ENCODE measurements around the gene HINT3. TPM values are rescaled to one million over a fixed set of nuclear protein-coding genes. Genes with fewer than 3 reads are reported as not detected.
"Not testable (repeated sequence)": the region's sequence is repeated elsewhere in the genome, so short reads cannot be mapped to it uniquely, and the experiment has no call there.

HINT3 gene
- 10 to 100 TPM in 1 of 2 donors, 1 to 10 TPM in 1; 8.1 to 12.4 TPM for total RNA-seq

- no peak within 1 kb of the TSS for H3K4me3 Mint-ChIP-seq
- H3K27me3 Mint-ChIP-seq: peaks cover 8 to 9% of the 10 kb centered on the region in 2 donors
- ATAC-seq: peak; percentile 94 to 97
- H3K27ac Mint-ChIP-seq: peak within 1 kb of the TSS in 1 of 2 donors; percentile 40
- DNase-seq (ENCODE audit: low spot score): peak; percentile 98
- H3K36me3 Mint-ChIP-seq: no peaks in the 10 kb centered on the region
- no peaks in the 10 kb centered on the region for H3K9me3 Mint-ChIP-seq
- peaks cover 0 to 6% of the 10 kb centered on the region in 2 donors for H3K4me1 Mint-ChIP-seq (ENCODE audit: low read depth in 2 of 2)
These were observed at the start of gene HINT3 for GRCh38 chr6:125956506-125957390. TSS of gene HINT3 (plus strand) at chr6:125956770. CDS start at chr6:125956978, 208 bp downstream.

GRCh38 chr6:125910527-125910926, 46.0 kb upstream of the HINT3 start:
- ATAC-seq (peak; percentile 93 to 94), DNase-seq (ENCODE audit: low spot score) (no peak)
- H3K4me1 Mint-ChIP-seq (ENCODE audit: low read depth in 2 of 2): peaks cover 48 to 53% of the 10 kb centered on the region in 2 donors
- H3K4me3 Mint-ChIP-seq: peak overlapping the region; percentile 80
- peaks cover 18% of the 10 kb centered on the region for H3K36me3 Mint-ChIP-seq
- H3K27ac Mint-ChIP-seq: peak overlapping the region; percentile 86 to 95
- H3K27me3 Mint-ChIP-seq: no peaks in the 10 kb centered on the region
- peaks cover 5% of the 10 kb centered on the region for H3K9me3 Mint-ChIP-seq

GRCh38 chr6:125911051-125911451, 45.5 kb upstream of the HINT3 start:
- not testable (repeated sequence) for ATAC-seq; H3K9me3 Mint-ChIP-seq; DNase-seq (ENCODE audit: low spot score); H3K27me3 Mint-ChIP-seq
- H3K4me1 Mint-ChIP-seq (ENCODE audit: low read depth in 2 of 2): peaks cover 46 to 50% of the 10 kb centered on the region in 2 donors
- peak overlapping the region; percentile 86 to 95 for H3K27ac Mint-ChIP-seq
- H3K36me3 Mint-ChIP-seq: peaks cover 20% of the 10 kb centered on the region
- peak overlapping the region; percentile 80 for H3K4me3 Mint-ChIP-seq

GRCh38 chr6:125912430-125912829, 44.1 kb upstream of the HINT3 start:
- not testable (repeated sequence) for DNase-seq (ENCODE audit: low spot score); ATAC-seq; H3K27me3 Mint-ChIP-seq; H3K4me3 Mint-ChIP-seq; H3K9me3 Mint-ChIP-seq
- Mint-ChIP-seq H3K36me3 (peaks cover 32% of the 10 kb centered on the region), H3K4me1 (ENCODE audit: low read depth in 2 of 2) (peaks cover 45 to 46% of the 10 kb centered on the region in 2 donors), H3K27ac (peak overlapping the region; percentile 86 to 95)

- no peak overlapping the region for H3K4me3 Mint-ChIP-seq
- no peak for DNase-seq (ENCODE audit: low spot score)
- H3K27ac Mint-ChIP-seq: peak overlapping the region in 1 of 2 donors; percentile 82
- H3K4me1 Mint-ChIP-seq (ENCODE audit: low read depth in 2 of 2): peaks cover 45 to 46% of the 10 kb centered on the region in 2 donors
- H3K9me3 Mint-ChIP-seq: peaks cover 5% of the 10 kb centered on the region
- peaks cover 35% of the 10 kb centered on the region for H3K36me3 Mint-ChIP-seq
- no peaks in the 10 kb centered on the region for H3K27me3 Mint-ChIP-seq
- no peak for ATAC-seq
These were observed 43.4 kb upstream of the HINT3 start for GRCh38 chr6:125913145-125913544.

- H3K4me3 Mint-ChIP-seq: no peak overlapping the region
- peaks cover 31% of the 10 kb centered on the region for H3K36me3 Mint-ChIP-seq
- DNase-seq (ENCODE audit: low spot score) (no peak), ATAC-seq (no peak)
- H3K27me3 Mint-ChIP-seq: no peaks in the 10 kb centered on the region
- peaks cover 44 to 45% of the 10 kb centered on the region in 2 donors for H3K4me1 Mint-ChIP-seq (ENCODE audit: low read depth in 2 of 2)
- H3K27ac Mint-ChIP-seq: peak overlapping the region in 1 of 2 donors; percentile 82
- H3K9me3 Mint-ChIP-seq: peaks cover 5% of the 10 kb centered on the region
These were observed 42.7 kb upstream of the HINT3 start for GRCh38 chr6:125913864-125914351.

GRCh38 chr6:125918230-125918629, 38.3 kb upstream of the HINT3 start:
- Mint-ChIP-seq H3K9me3 (no peaks in the 10 kb centered on the region), H3K27me3 (no peaks in the 10 kb centered on the region), H3K4me3 (peak overlapping the region; percentile 74), H3K27ac (peak overlapping the region; percentile 82 to 89), H3K36me3 (peaks cover 42% of the 10 kb centered on the region), H3K4me1 (ENCODE audit: low read depth in 2 of 2) (peaks cover 28 to 31% of the 10 kb centered on the region in 2 donors)
- no peak for DNase-seq (ENCODE audit: low spot score)
- no peak for ATAC-seq

GRCh38 chr6:125918681-125919566, 37.6 kb upstream of the HINT3 start:
- peak overlapping the region; percentile 74 for H3K4me3 Mint-ChIP-seq
- peak overlapping the region; percentile 82 to 89 for H3K27ac Mint-ChIP-seq
- peak; percentile 93 to 96 for ATAC-seq
- no peaks in the 10 kb centered on the region for H3K27me3 Mint-ChIP-seq
- peaks cover 49% of the 10 kb centered on the region for H3K36me3 Mint-ChIP-seq
- no peak for DNase-seq (ENCODE audit: low spot score)
- no peaks in the 10 kb centered on the region for H3K9me3 Mint-ChIP-seq
- peaks cover 35 to 38% of the 10 kb centered on the region in 2 donors for H3K4me1 Mint-ChIP-seq (ENCODE audit: low read depth in 2 of 2)

GRCh38 chr6:125919618-125920017, 37.0 kb upstream of the HINT3 start:
- H3K27me3 Mint-ChIP-seq: no peaks in the 10 kb centered on the region
- H3K36me3 Mint-ChIP-seq: peaks cover 51% of the 10 kb centered on the region
- peak overlapping the region; percentile 82 to 89 for H3K27ac Mint-ChIP-seq
- DNase-seq (ENCODE audit: low spot score) (no peak), ATAC-seq (no peak)
- H3K4me3 Mint-ChIP-seq: peak overlapping the region; percentile 74
- H3K9me3 Mint-ChIP-seq: no peaks in the 10 kb centered on the region
- H3K4me1 Mint-ChIP-seq (ENCODE audit: low read depth in 2 of 2): peaks cover 38 to 42% of the 10 kb centered on the region in 2 donors

GRCh38 chr6:125922322-125922860, 34.2 kb upstream of the HINT3 start:
- no peaks in the 10 kb centered on the region for H3K9me3 Mint-ChIP-seq
- DNase-seq (ENCODE audit: low spot score): no peak
- H3K4me1 Mint-ChIP-seq (ENCODE audit: low read depth in 2 of 2): peaks cover 38 to 42% of the 10 kb centered on the region in 2 donors
- no peak overlapping the region for H3K4me3 Mint-ChIP-seq
- H3K36me3 Mint-ChIP-seq: peaks cover 31% of the 10 kb centered on the region
- ATAC-seq: no peak
- H3K27me3 Mint-ChIP-seq: no peaks in the 10 kb centered on the region
- peak overlapping the region in 1 of 2 donors; percentile 55 for H3K27ac Mint-ChIP-seq

- DNase-seq (ENCODE audit: low spot score): no peak
- H3K4me1 Mint-ChIP-seq (ENCODE audit: low read depth in 2 of 2): peaks cover 31 to 37% of the 10 kb centered on the region in 2 donors
- H3K36me3 Mint-ChIP-seq: peaks cover 38% of the 10 kb centered on the region
- H3K9me3 Mint-ChIP-seq: no peaks in the 10 kb centered on the region
- H3K27me3 Mint-ChIP-seq: no peaks in the 10 kb centered on the region
- no peak for ATAC-seq
- peak overlapping the region; percentile 10 to 55 for H3K27ac Mint-ChIP-seq
- H3K4me3 Mint-ChIP-seq: no peak overlapping the region
These were observed 33.1 kb upstream of the HINT3 start for GRCh38 chr6:125923366-125923877.

- Mint-ChIP-seq H3K4me1 (ENCODE audit: low read depth in 2 of 2) (peaks cover 23 to 29% of the 10 kb centered on the region in 2 donors), H3K4me3 (no peak overlapping the region), H3K27ac (peak overlapping the region; percentile 10 to 55), H3K9me3 (no peaks in the 10 kb centered on the region), H3K36me3 (peaks cover 43% of the 10 kb centered on the region), H3K27me3 (no peaks in the 10 kb centered on the region)
- ATAC-seq (peak in 1 of 2 donors; percentile 66), DNase-seq (ENCODE audit: low spot score) (no peak)
These were observed 32.4 kb upstream of the HINT3 start for GRCh38 chr6:125924169-125924568.

Measured in natural killer cell treated with Interleukin-12 subunit alpha and Interleukin-12 subunit beta and Interleukin-15 and Interleukin-18, amount 100 ng/mL, for 72 hours (primary cell).